HG03378 (cell line): ENCODE measurements around the gene KAT7.

Experiments used
- ATAC-seq: cut with Tn5 transposase; IDR thresholded peaks from one replicate; pipeline ENCODE4 v1.9.1; 2021; ENCODE audit warnings: mild to moderate bottlenecking, moderate library complexity; ENCODE audit not compliant: unreplicated experiment

The KAT7 gene

DNA sequence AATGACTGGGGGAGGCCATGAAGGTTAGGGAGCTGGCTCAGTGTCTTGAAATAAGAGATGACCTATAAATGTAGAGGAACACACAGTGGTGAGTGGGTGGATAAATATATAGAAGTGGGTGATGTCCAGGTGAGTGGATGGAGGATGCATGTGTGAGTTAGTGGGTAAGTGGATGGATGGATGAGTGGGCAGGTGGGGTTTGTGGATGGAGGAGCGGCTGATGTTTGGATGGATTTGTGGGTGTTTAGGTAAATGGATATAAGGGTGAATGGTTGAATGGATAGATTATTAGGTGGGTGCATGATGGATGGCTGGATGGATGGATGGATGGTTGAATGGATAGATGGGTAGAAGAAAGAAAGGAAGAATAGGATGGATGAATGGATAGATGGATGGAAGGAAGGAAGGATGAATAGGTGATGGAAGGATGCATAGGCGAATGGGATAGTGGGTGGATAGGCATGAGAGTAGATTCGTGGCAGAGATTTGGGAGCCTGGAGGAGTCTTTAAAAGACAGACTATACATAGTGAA lies 78.5 kb downstream of the KAT7 start:
- no peak for ATAC-seq

DNA sequence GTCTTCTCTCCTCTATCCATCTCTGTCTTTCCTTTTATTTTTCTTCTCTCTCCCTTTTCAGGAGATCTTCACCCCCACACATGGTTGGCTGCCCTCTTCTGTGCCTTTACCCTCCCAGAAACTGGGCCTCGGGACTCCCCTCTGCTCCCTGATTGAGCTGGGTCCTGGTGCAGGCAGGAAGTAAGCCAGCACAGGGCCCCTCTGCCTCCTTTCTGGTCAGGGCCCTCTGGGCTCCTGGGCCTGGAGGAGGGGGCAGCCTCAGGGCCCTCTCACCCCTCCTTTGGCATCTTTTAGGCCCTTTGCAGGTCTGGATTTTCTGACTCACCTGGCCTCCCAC lies 80.5 kb downstream of the KAT7 start:
- ATAC-seq, result no peak

- ATAC-seq, result no peak
Measured at GRCh38 chr17:49870298-49870697, 81.8 kb downstream of the KAT7 start.

DNA sequence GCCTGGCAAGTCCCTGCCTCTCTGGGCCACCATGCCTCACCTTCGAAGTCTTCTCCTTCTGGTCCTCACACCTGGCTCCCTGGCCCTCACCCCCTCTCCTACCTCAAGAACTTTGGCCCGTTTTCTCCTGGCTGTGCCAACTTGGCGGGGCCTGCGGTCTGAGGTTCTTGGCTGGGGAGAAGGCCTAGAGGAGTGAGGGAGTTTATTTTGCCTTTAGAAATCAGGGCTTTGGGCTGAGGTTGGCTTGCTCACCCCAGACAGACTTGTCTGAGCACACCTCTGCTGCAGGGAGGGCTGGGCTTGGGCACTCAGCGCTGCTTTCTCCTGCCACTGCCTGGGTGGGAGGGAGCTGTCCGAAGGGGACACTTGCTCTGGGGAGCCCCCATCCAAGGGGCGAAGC lies 82.7 kb downstream of the KAT7 start:
- ATAC-seq, result no peak

- ATAC-seq, result no peak
Measured at GRCh38 chr17:49872754-49873377, 84.4 kb downstream of the KAT7 start.

DNA sequence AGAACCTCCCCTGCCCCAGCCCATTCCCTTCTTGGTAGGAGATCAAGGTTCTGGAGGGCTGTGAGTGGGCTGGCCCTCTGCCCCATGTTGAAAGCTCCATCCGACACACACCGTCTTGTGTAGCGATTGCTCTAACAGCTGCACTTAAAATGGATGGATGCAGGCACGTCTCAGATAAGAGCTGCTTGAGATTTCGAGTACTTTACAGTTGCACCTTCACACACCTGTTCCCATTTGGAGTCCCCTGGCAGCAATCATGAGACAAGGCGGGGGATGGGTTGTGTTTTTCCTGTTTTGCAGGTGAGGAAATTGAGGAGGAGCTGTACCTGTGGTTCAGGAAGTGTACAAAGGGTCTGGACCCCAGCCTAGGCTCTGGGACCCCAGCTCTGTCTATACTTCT lies 85.0 kb downstream of the KAT7 start:
- no peak for ATAC-seq

DNA sequence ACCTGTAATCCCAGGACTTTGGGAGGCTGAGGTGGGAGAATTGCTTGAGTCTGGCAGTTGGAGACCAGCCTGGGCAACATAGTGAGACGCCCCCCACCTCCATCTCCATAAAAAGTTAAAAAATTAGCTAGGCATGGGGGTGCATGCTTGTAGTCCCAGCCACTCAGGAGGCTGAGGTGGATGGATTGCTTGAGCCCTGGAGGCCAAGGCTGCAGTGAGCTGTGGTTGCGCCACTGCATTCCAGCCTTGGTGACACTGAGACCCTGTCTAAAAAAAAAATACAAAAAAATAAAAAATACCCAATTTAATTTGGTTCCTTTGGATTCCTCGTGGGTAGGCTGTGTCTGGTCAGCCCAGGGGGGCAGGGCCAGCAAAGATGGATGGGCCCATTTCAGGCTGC lies 85.4 kb downstream of the KAT7 start:
- ATAC-seq, result no peak

GRCh38 chr17:49874911-49875310 lies 86.4 kb downstream of the KAT7 start:
- ATAC-seq, result no peak

DNA sequence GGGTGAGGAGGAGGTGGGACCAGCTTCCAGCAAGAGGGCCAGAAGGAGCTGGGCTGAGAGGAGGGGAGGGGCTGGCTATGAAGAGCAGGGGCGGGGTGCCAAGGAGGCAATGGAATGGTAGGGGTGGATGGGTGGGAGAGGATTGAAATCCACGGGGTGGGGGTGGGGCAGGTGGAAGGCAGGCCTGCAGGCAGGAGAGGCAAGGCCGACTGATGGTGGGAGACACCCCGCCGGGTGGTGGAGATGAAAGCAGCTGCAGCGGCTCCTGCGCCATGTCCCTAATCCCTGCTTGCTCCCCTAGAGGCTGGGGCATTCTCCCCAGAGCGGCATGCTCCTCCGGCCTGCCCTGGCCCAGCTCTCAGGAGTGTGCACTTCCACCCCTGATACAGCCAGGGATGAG lies 87.2 kb downstream of the KAT7 start:
- no peak for ATAC-seq

GRCh38 chr17:49878931-49879904 lies 90.7 kb downstream of the KAT7 start:
- ATAC-seq, result no peak

GRCh38 chr17:49880291-49881053 lies 92.0 kb downstream of the KAT7 start:
- ATAC-seq, result no peak

DNA sequence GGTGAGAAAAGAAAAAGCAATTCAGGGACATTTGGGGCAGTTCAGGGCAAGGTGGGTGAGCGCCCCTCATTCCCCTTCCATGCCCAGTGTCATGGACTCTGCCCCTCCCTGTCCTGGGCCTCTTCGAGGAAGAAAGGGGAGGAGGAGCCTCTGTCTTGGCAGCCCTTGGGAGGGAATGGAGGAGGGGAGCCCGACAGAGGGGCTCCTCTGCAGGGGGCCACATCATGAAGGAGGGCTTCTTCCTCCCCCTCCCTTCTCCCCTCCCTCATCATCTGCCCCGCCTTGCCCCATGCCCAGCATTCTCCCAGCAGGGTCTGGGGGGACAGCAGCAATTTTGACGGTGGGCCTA lies 92.5 kb downstream of the KAT7 start:
- ATAC-seq, result no peak

DNA sequence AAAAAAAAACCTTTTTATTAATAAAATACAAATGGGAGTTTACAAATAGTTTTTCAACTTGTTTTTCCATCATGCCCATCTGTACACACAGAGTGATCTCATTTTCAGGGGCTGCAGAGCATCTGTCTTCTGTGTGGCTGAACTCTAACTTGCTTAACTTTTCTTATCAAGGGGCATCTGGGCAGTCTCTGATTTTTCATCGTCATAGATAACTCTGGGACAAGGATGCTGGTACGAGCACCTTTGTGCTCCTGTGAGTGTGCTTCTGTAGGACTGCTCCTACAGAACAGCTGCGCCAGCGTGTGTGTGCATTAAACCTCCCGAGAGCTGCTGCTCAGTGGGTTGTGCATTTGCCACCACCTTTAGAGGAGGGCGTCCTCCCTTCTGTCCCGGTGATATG lies 94.0 kb downstream of the KAT7 start:
- no peak for ATAC-seq
